Astrocyte (in vitro differentiated cells and primary cell): Measurements from ENCODE around the gene TGFB3. TPM values are rescaled to one million over a fixed set of nuclear protein-coding genes. Genes with fewer than 3 reads are reported as not detected.

Source experiments
- DNase-seq: peaks from one replicate; pipeline ENCODE4 v3.0.0-alpha.2; 2010; ENCODE audit warnings: low read depth
- FAIRE-seq: peaks from 2 replicates; lab custom pipeline; 2011; peaks lifted over from hg19 to GRCh38; lab: Jason Lieb, UNC
- H2AFZ ChIP-seq: 2 replicates; pipeline ENCODE4 v1.6.0; 2012; ENCODE audit warnings: low read depth, low read length, inconsistent platforms
- H3K27ac ChIP-seq: 2 replicates; pipeline ENCODE4 v1.5.1; 2011; ENCODE audit warnings: low read depth, low read length, inconsistent platforms
- H3K27me3 ChIP-seq: 2 replicates; pipeline ENCODE4 v1.6.0; 2011; ENCODE audit warnings: low read length, inconsistent platforms; ENCODE audit not compliant: insufficient read depth
- H3K36me3 ChIP-seq: 2 replicates; pipeline ENCODE4 v1.5.1; 2011; ENCODE audit warnings: low read length, inconsistent platforms; ENCODE audit not compliant: insufficient read depth
- H3K4me1 ChIP-seq: 2 replicates; pipeline ENCODE4 v1.5.1; 2011; ENCODE audit warnings: low read length, inconsistent platforms; ENCODE audit not compliant: insufficient read depth
- H3K4me2 ChIP-seq: 2 replicates; pipeline ENCODE4 v1.6.0; 2012; ENCODE audit warnings: low read length, inconsistent platforms
- H3K4me3 ChIP-seq: 2 replicates; pipeline ENCODE4 v1.5.1; 2011; ENCODE audit warnings: low read depth, mild to moderate bottlenecking, low read length, inconsistent platforms; ENCODE audit not compliant: insufficient read depth
- H3K79me2 ChIP-seq: 2 replicates; pipeline ENCODE4 v1.6.0; 2012; ENCODE audit warnings: mild to moderate bottlenecking, low read length, inconsistent platforms; ENCODE audit not compliant: insufficient read depth
- H3K9ac ChIP-seq: 2 replicates; pipeline ENCODE4 v1.6.0; 2012; ENCODE audit warnings: mild to moderate bottlenecking, low read length, inconsistent platforms
- H3K9me3 ChIP-seq: 2 replicates; pipeline ENCODE4 v1.5.1; 2012; ENCODE audit warnings: low read depth, mild to moderate bottlenecking, low read length, inconsistent platforms; ENCODE audit not compliant: insufficient read depth
- H4K20me1 ChIP-seq: 2 replicates; pipeline ENCODE4 v1.6.0; 2012; ENCODE audit warnings: low read length, inconsistent platforms; ENCODE audit not compliant: insufficient read depth
- H3K27ac Mint-ChIP-seq: one replicate; pipeline ENCODE4 v1.8.0; 2021; ENCODE audit warnings: mild to moderate bottlenecking, mixed read lengths; ENCODE audit not compliant: unreplicated experiment
- H3K27me3 Mint-ChIP-seq: one replicate; pipeline ENCODE4 v1.8.0; 2021; ENCODE audit warnings: low read depth, mixed read lengths; ENCODE audit not compliant: unreplicated experiment
- H3K36me3 Mint-ChIP-seq: one replicate; pipeline ENCODE4 v1.8.0; 2021; ENCODE audit warnings: low read depth, mixed read lengths; ENCODE audit not compliant: unreplicated experiment
- H3K4me1 Mint-ChIP-seq: one replicate; pipeline ENCODE4 v1.8.0; 2021; ENCODE audit warnings: low read depth, mixed read lengths; ENCODE audit not compliant: unreplicated experiment
- H3K4me3 Mint-ChIP-seq: one replicate; pipeline ENCODE4 v1.8.0; 2021; ENCODE audit warnings: mild to moderate bottlenecking, moderate library complexity, mixed read lengths; ENCODE audit not compliant: unreplicated experiment
- H3K9me3 Mint-ChIP-seq: one replicate; pipeline ENCODE4 v1.8.0; 2021; ENCODE audit warnings: mild to moderate bottlenecking, mixed read lengths; ENCODE audit not compliant: unreplicated experiment
- CTCF ChIP-seq: IDR thresholded peaks from 2 replicates; pipeline ENCODE4 v1.5.1; 2011; ENCODE audit warnings: low read depth, mild to moderate bottlenecking, inconsistent platforms, low read length, moderate library complexity; ENCODE audit not compliant: insufficient read depth
- EZH2 ChIP-seq: IDR thresholded peaks from 2 replicates; pipeline ENCODE4 v1.6.1; 2012; ENCODE audit warnings: mild to moderate bottlenecking, low read length, inconsistent platforms; ENCODE audit not compliant: insufficient read depth
- total RNA-seq: library from RNA; stranded (reverse); gene quantifications from 2 replicates; pipeline ENCODE4 v1.2.1, GENCODE V29; 2021

Gene TGFB3
- total RNA-seq, 1 donor from 2014 or later, result 30.5 TPM

- no peak for DNase-seq
- peaks cover 34% of the 10 kb centered on the region for H3K36me3 Mint-ChIP-seq
- no peaks in the 10 kb centered on the region for H3K4me1 Mint-ChIP-seq
- no peak overlapping the region for H3K4me3 Mint-ChIP-seq
- H3K27ac Mint-ChIP-seq, result no peak overlapping the region
- Histone ChIP-seq H3K9ac (no peak overlapping the region), H3K4me1 (no peaks in the 10 kb centered on the region), H3K27ac (no peak overlapping the region), H3K4me3 (no peak overlapping the region), H3K36me3 (peaks cover 3% of the 10 kb centered on the region), H3K27me3 (no peaks in the 10 kb centered on the region), H3K4me2 (no peak overlapping the region), H3K79me2 (no peaks in the 10 kb centered on the region), H2AFZ (no peak overlapping the region), H4K20me1 (no peaks in the 10 kb centered on the region), H3K9me3 (no peaks in the 10 kb centered on the region)
- TF ChIP-seq EZH2 (no peak), CTCF (no peak)
- H3K27me3 Mint-ChIP-seq, result no peaks in the 10 kb centered on the region
- no peak for FAIRE-seq
- no peaks in the 10 kb centered on the region for H3K9me3 Mint-ChIP-seq
Measured at GRCh38 chr14:75959031-75959430, 22.8 kb downstream of the TGFB3 start.

GRCh38 chr14:75952489-75952888, 29.3 kb downstream of the TGFB3 start:
- Mint-ChIP-seq H3K9me3 (no peaks in the 10 kb centered on the region), H3K36me3 (peaks cover 11% of the 10 kb centered on the region), H3K27me3 (no peaks in the 10 kb centered on the region), H3K4me3 (no peak overlapping the region), H3K27ac (no peak overlapping the region), H3K4me1 (no peaks in the 10 kb centered on the region)
- Histone ChIP-seq H3K4me2 (no peak overlapping the region), H3K9me3 (no peaks in the 10 kb centered on the region), H2AFZ (no peak overlapping the region), H3K4me1 (no peaks in the 10 kb centered on the region), H3K36me3 (no peaks in the 10 kb centered on the region), H3K79me2 (no peaks in the 10 kb centered on the region), H3K9ac (no peak overlapping the region), H3K27me3 (no peaks in the 10 kb centered on the region), H3K27ac (no peak overlapping the region), H3K4me3 (no peak overlapping the region), H4K20me1 (no peaks in the 10 kb centered on the region)
- TF ChIP-seq EZH2 (no peak), CTCF (no peak)
- DNase-seq, result no peak
- FAIRE-seq, result no peak

- Mint-ChIP-seq H3K4me3 (peak overlapping the region; percentile 66), H3K27ac (no peak overlapping the region), H3K36me3 (peaks cover 8% of the 10 kb centered on the region), H3K9me3 (no peaks in the 10 kb centered on the region), H3K27me3 (no peaks in the 10 kb centered on the region), H3K4me1 (no peaks in the 10 kb centered on the region)
- H2AFZ ChIP-seq, result no peak overlapping the region
- H3K9me3 ChIP-seq, result no peaks in the 10 kb centered on the region
- TF ChIP-seq EZH2 (no peak), CTCF (no peak)
- no peak overlapping the region for H3K27ac ChIP-seq
- DNase-seq, result no peak
- H3K4me3 ChIP-seq, result no peak overlapping the region
- no peaks in the 10 kb centered on the region for H3K79me2 ChIP-seq
- H3K9ac ChIP-seq, result no peak overlapping the region
- H3K27me3 ChIP-seq, result no peaks in the 10 kb centered on the region
- no peak overlapping the region for H3K4me2 ChIP-seq
- no peak for FAIRE-seq
- H3K36me3 ChIP-seq, result no peaks in the 10 kb centered on the region
- H3K4me1 ChIP-seq, result no peaks in the 10 kb centered on the region
- no peaks in the 10 kb centered on the region for H4K20me1 ChIP-seq
Measured at GRCh38 chr14:75946785-75947184, 35.0 kb downstream of the TGFB3 start.
